WI38 (cell line): ENCODE data around the gene L1CAM.

ENCODE experiments used
- H3K4me3 ChIP-seq: 2 replicates; pipeline ENCODE4 v1.5.1; 2011; ENCODE audit warnings: low read depth, mild to moderate bottlenecking, control low read depth, low read length
- TF ChIP-seq, protein P1 (sequence below): IDR thresholded peaks from 2 replicates; pipeline ENCODE4 v1.5.1; 2012; ENCODE audit warnings: low read depth, mild to moderate bottlenecking, control low read depth, low read length

L1CAM gene

DNA sequence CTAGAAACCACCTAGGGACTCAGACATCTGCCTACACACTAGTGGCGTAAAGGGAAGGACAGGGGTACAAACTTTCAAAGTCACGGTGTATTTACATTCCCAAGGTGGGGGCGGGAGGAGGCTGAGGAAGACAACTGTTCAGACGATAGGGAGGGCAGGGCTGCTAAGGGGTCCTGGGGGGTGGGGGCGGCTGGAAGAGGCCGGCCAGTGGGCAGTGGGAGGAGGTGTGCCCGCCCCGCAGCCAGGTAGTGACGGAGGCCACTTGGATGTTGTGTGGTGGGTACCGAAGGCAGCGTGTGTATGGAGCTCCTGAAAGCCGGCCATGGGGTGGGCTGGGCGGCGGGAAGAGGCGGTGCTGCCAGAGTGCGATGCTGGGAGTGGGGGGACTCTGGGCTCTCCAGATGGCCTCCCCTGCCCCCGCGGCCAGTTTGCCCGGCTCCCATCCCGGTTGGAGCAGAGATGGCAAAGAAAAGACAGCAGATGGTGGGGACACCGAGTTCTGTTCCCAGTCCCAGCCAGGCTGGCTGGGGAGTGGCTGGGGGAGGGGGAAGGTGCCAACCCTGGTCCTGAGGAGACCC is 24.2 kb downstream of the L1CAM start:
- TF ChIP-seq, protein P1, sequence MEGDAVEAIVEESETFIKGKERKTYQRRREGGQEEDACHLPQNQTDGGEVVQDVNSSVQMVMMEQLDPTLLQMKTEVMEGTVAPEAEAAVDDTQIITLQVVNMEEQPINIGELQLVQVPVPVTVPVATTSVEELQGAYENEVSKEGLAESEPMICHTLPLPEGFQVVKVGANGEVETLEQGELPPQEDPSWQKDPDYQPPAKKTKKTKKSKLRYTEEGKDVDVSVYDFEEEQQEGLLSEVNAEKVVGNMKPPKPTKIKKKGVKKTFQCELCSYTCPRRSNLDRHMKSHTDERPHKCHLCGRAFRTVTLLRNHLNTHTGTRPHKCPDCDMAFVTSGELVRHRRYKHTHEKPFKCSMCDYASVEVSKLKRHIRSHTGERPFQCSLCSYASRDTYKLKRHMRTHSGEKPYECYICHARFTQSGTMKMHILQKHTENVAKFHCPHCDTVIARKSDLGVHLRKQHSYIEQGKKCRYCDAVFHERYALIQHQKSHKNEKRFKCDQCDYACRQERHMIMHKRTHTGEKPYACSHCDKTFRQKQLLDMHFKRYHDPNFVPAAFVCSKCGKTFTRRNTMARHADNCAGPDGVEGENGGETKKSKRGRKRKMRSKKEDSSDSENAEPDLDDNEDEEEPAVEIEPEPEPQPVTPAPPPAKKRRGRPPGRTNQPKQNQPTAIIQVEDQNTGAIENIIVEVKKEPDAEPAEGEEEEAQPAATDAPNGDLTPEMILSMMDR: no peak
- H3K4me3 ChIP-seq: no peak overlapping the region

DNA sequence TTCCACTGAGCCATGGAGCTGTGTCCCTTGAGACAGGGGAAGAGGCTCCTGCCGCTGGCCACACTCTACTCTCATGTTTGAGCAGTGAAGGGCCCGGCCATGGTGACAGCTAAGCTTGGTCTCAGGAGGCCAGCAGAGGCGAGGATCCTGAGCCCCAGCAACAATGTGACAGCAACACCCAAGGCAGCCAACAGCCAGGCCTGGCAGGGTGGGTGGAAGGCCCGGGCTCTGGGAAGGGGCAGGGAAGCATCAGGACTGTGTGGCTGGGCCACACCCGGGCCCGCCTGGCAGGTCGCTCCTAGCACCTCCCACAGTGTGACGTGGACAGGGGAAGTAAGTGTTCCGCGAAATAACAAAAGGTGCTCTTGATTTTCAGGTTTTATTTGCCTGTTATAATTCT is 24.8 kb downstream of the L1CAM start:
- TF ChIP-seq, protein P1: no peak

DNA sequence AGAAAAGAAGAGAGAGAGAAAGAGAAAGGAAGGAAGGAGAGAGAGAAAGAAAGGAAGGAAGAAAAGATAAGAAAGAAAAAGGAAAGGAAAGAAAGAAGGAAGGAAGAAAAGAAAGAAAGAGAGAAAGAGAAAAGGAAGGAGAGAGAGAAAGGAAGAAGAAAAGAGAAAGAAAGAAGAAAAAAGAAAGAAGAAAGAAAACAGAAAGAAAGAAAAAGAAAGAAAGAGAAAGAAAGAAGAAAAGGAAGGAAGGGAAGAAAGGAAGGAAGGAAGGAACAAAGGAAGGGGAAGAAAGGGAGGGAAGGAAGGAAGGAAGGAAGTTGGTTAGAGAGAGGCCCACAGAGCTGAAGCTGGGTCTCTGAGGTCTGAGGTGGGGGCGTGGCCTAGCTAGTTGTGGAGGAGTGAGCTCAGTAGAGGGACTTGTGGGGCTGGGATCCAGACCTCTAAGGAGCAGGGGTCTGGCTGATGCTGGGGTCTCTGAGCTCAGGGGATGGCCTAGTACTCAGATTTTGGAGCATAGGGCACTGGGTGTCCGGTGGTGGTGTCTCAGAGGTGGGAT is 28.5 kb downstream of the L1CAM start:
- H3K4me3 ChIP-seq: no peak overlapping the region
- TF ChIP-seq, protein P1: no peak

More for the DNA sequence above, 24.8 kb downstream of the L1CAM start:
- no peak overlapping the region for H3K4me3 ChIP-seq

DNA sequence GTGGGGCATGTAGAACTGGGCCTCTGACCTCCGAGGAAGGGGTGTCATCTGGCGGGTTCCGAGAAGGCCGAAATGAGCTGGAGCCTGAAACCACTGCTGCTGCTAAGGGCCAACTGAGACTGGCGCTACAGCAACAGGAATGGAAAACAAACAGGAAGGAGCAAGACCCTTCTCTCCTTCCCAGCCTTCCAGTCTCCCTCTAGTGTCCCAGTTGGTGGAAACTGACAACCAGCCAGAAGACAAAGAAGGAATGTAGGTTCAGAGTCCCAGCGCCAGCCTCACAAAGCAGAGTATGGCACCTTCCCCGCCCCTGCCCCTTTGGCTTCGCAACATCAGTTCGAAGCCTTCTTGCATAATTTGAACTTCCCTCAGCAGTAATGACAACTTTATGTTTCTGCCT is 31.3 kb downstream of the L1CAM start:
- TF ChIP-seq, protein P1: no peak
- H3K4me3 ChIP-seq: no peak overlapping the region

DNA sequence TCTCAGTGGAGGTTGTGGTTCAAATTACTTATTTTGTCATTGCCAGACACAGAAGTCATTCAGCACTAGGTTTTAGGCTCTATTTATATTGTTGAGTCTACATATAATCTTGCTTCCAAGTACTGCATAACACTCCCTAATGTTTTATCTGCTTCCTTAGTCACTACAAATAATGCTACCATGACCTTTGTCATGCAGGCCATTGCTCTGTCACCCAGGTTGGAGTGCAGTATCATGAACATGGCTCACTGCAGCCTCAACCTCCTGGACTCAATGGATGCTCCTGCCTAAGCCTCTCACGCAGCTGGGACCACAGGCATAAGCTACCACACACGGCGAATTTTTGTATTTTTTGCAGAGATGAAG is 32.1 kb downstream of the L1CAM start:
- TF ChIP-seq, protein P1: no peak
- no peak overlapping the region for H3K4me3 ChIP-seq

DNA sequence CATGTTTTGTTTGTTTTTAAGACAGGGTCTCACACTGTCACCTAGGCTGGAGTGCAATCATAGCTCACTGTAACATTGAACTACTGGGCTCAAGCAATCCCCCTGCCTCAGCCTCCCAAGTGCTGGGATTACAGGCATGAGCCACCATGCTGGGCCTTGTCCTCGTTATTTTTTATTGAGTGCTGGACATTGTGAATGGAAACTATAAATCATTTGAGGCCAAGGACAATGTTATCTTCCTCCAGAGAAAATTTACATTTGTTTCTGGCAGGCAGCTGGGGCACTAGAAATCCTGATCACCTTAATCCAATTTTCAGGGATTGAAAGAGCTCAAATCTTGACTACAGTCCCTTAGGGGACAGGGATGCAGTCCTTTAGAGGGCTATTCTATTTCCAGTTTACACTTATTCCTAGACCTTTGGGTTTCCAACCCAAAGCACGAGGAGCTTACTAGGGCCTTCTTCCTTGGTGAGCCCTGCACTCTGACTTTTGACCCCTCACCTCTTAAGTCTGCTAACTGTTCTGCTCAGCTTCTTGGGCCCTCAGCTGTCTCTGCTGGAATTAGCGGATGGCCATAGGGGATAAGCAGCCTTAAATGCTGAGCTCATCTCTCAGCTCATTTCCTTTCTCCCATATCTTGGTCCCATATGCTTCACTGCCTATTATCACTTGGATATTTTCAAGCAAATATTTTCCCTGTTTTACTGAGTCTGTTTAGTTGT is 32.6 kb downstream of the L1CAM start:
- TF ChIP-seq, protein P1: no peak
- no peak overlapping the region for H3K4me3 ChIP-seq

DNA sequence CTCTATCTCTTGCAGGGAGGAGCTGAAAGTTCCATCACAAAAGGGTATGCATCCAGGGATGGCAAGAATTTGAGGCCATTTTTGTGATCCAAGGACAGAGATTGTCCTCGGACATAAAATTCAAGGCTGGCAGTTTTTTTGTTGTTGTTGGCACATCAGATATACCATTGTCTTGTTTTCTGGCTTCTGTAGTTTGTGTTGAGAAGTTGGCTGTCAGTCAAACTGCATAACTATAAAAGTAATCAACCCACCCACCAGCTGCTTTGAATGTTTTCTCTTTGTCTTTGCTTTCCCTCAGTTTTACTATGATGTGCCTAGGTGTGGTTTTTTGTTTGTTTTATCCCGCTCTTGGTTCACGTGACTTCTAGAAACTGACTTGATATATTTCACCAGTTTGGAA is 34.0 kb downstream of the L1CAM start:
- TF ChIP-seq, protein P1: no peak

More for the DNA sequence above, 34.0 kb downstream of the L1CAM start:
- no peak overlapping the region for H3K4me3 ChIP-seq
